ENCODE results near the gene DLGAP4. TPM values are rescaled to one million over a fixed set of nuclear protein-coding genes. Genes with fewer than 3 reads are reported as not detected.

The DLGAP4 gene
- total RNA-seq, 1 experiment from 2014 or later = 40.3 TPM

GRCh38 chr20:36399147-36399968 lies 93.2 kb downstream of the DLGAP4 start:
- intact Hi-C loops (cut with micrococcal nuclease) = loop anchor here (1.0 kb wide), 2 partner anchors 185 to 243 kb away; no protein-coding TSS in a partner anchor
- peak; percentile 97 for ATAC-seq
- Histone ChIP-seq H3K27me3 (ENCODE audit: insufficient read depth, low read length) (no peaks in the 10 kb centered on the region), H3K36me3 (ENCODE audit: control insufficient read depth in 1 of 2, insufficient read depth in 2 of 2, low read length in 2 of 2) (no peaks in the 10 kb centered on the region), H3K4me1 (ENCODE audit: control insufficient read depth in 1 of 2, insufficient read depth in 2 of 2, low read length in 2 of 2) (peaks cover 0 to 7% of the 10 kb centered on the region in 2 experiments; a peak in 1 of 4 replicates), H3K4me3 (replicated peaks in 1 of 2; ENCODE audit: low read depth in 1 of 2, low read length in 2 of 2) (no peak overlapping the region), H3K4me2 (ENCODE audit: low read length) (peak overlapping the region; percentile 2; the same call in 1 of the 2 replicates), H3K9ac (ENCODE audit: low read length) (no peak overlapping the region), H3K79me2 (ENCODE audit: insufficient read depth, low read length) (no peaks in the 10 kb centered on the region), H2AFZ (ENCODE audit: low read depth, low read length, poor library complexity, severe bottlenecking) (peak overlapping the region; percentile 81), H3K27ac (ENCODE audit: low read depth, low read length) (no peak overlapping the region), H4K20me1 (ENCODE audit: insufficient read depth) (no peaks in the 10 kb centered on the region), H3K9me3 (ENCODE audit: control insufficient read depth in 1 of 2, insufficient read depth in 1 of 2, low read depth in 1 of 2, low read length in 2 of 2) (no peaks in the 10 kb centered on the region), H3K9me2 (ENCODE audit: insufficient read depth) (no peaks in the 10 kb centered on the region)
- POLR2A ChIA-PET = interaction anchor here (0.7 kb wide), 1 partner anchor 11 kb away, joined by 3 read pairs; no protein-coding TSS in a partner anchor
- RAD21 ChIA-PET (ENCODE audit: low non-redundant PET in 1 of 2, low total read pairs in 2 of 2, uncharacterized antibody in 2 of 2, unreplicated experiment in 2 of 2) = interaction anchor here (0.6 to 1.4 kb wide), 6 partner anchors 126 to 197 kb away, joined by 3 to 7 read pairs (median 4); partner anchors contain the start of gene AAR2 (in 1 of the 2)
- peak; percentile 91 for DNase-seq (ENCODE audit: low read depth, low spot score)
- CTCF ChIA-PET = interaction anchor here (0.5 to 3.2 kb wide), 37 partner anchors 8 to 792 kb away, joined by 3 to 57 read pairs (median 4); partner anchors contain the start of genes AAR2, RAB5IF and SCAND1
- peak; percentile 41; the same call in 1 of the 2 replicates for TF ChIP-seq SP1 (IDR thresholded peaks at IDR 0.05; ENCODE audit: low read depth)
- peak; percentile 80 to 91 (median 85) for TF ChIP-seq CTCF (IDR thresholded peaks at IDR 0.05 in 2 of 3, conservative IDR thresholded peaks at IDR 0.05 in 1 of 3; ENCODE audit: borderline replicate concordance in 1 of 3, insufficient read depth in 1 of 3, low read depth in 2 of 3, low read length in 2 of 3)
- TF ChIP-seq TCF7L2 (IDR thresholded peaks at IDR 0.05; ENCODE audit: borderline replicate concordance, extremely low read depth, insufficient read depth, insufficient read length) = peak; percentile 23
- TF ChIP-seq SRF (IDR thresholded peaks at IDR 0.05; ENCODE audit: low read depth) = peak; percentile 95
- TF ChIP-seq EZH2 (IDR thresholded peaks at IDR 0.05) = no peak
- peak; percentile 71 for TF ChIP-seq YY1 (IDR thresholded peaks at IDR 0.05; ENCODE audit: extremely low read depth, insufficient replicate concordance, low read depth, low read length)
- no peak for TF ChIP-seq FOSL1 (IDR thresholded peaks at IDR 0.05; ENCODE audit: low read depth)
- no peak for TF ChIP-seq POLR2A (IDR thresholded peaks at IDR 0.05; ENCODE audit: borderline replicate concordance, extremely low read depth, insufficient read depth, insufficient read length)
- peak; percentile 82 for TF ChIP-seq CBX3 (IDR thresholded peaks at IDR 0.05; ENCODE audit: low read depth)
- TF ChIP-seq RAD21 (IDR thresholded peaks at IDR 0.05; ENCODE audit: low read depth) = peak; percentile 83
- no TSS peak for BruUV-seq (replicated peaks)
